TTC549 (cell line): ENCODE measurements around the gene MTCP1.

Experiments used
- FAIRE-seq: peaks from 2 replicates; lab custom pipeline; 2012; peaks lifted over from hg19 to GRCh38; lab: Jason Lieb, UNC

The MTCP1 gene

DNA sequence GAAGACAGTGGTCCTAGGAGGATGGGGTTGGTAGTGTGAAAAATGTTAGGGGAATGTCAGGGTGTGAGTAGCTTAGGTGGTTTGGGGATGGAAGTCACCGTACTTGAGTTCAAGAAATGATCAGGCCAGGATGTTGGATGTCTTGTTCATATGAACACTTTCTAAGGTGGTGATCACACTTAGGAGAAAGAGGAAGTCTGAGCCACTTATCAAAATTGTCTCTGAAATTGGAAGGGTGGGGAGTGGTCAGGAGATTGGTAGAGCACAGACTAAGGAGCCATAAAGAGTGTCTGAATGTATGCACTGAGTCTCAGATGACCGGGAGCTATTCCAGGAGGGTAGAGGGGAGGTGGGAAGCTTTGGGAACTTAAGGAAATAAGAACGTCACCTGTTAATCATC is 17.3 kb downstream of the MTCP1 start:
- FAIRE-seq, result no peak

DNA sequence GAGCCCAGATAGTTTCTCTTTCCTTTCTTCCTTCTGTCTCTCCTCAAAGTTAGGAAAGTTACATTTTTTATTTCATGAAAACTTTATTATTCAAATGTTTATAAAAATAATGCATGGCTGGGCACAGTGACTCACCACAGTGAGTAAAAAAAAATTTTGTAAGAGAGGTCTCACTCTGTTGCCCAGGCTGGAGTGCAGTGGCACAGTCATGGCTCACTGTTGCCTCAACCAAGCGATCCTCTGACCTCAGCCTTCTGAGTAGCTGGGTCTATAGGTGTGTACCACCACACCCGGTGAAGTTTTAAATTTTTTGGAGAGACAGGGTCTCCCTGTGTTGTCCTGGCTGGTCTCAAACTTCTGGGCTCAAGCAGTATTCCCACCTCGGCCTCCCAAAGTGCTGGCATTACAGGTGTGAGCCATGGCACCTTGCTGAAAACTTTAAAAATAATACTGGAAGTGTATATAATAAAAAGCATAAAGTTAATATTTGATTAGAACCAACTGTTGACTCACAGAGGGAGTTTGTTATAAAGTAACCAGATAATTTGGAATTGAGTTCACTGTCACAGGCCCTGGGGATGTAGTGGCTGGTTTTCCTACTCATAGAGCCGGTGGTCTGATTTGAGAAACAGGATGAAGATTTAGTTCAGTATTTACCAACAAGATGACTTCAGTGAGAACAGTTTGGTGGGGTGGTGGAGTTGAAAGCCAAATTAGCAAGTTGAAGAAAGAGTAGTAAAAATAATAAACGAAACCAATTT is 18.0 kb downstream of the MTCP1 start:
- FAIRE-seq, result no peak

DNA sequence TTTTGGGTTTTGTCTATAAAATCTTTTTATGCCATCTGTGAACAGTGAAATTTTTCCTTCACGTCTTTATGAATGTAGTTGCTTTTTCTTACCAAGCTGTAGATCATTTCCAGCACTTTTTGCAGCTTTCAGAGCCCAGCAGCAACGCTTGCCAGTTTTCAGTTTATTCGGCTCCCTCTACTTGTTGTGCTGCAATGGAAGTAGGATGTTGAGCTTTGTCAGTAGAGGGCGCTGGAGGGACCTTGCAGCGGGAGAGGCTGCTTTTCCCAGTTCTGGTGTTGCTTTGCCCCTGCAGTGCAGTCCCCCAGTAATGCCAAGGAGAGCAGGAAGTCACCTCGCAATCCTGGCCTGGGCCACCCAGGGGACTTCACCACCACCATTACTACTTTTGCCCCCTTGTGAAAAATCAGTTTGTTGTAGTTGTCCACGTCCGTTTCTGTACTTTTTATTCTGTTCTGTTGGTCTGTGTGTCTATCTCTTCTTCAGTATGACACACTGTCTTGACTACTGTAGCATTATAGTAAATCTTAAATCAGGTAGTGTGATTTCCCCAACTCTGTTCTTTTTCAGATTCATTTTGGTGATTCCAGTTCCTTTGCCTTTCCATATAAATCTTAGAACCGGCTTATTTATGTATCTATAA is 21.8 kb downstream of the MTCP1 start:
- FAIRE-seq, result no peak

DNA sequence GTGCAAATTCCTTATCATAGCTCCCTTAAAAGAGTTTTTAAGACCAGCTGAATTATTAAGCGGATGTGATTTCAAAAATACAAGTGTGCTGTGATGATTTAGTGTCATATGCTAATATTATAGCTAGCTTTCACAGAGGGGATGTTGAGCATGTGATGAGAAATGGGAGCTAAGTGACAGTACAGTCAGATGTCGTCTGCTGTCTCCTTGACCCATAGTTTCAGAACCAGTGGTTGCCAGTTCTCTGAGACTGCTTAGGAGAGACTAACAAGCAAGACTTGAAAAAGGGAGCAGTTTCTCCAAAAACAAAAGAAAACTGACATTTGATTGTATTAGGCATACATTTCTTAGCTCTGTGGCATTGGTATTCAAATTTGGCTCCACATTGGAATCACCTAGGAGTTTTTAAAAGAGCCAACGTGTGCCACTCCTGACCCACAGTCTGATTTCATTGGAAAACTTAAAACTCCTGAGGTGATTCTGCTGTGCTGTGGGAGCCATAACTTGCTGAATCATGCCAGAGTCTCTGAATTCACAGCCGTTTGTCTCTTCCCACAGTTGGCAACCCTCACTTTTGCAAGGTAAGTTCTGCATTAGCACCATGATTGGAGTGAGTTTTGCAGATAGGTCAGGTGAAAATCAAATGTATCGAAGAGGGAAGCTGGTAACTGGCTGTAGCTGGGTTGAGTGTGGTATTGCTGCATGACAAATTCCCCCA is 24.0 kb downstream of the MTCP1 start:
- FAIRE-seq, result no peak

DNA sequence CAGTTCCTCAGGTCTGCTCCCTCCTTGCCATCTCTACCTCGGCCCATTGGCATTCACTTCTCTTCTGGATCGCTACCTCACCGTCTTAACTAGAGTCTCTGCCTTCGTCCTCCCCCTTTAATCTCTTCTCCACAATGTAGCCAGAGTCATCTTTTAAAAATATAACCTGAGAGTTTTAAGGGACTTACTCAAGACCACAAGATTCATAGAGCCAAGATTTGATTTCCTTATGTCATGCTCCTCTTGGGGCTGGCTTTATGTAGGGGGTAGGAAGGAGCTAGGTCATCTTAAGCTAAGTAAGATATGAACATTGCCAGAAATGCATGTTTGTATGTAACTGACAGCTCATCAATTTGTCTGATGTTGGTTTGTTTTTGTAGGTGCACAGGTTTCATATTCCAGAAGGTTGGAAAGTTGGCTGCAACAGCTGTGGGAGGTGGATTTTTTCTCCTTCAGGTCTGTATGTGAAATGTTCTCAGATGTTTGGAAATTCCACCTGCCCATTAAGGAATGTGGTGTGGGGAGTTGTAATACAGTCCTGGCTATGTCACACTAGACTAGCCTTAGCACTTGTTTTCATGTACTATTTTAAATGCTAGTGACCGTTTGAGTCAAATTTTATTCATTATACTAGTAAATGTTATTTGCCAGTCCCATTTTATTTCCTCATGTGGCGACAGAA is 24.7 kb downstream of the MTCP1 start:
- FAIRE-seq, result no peak

DNA sequence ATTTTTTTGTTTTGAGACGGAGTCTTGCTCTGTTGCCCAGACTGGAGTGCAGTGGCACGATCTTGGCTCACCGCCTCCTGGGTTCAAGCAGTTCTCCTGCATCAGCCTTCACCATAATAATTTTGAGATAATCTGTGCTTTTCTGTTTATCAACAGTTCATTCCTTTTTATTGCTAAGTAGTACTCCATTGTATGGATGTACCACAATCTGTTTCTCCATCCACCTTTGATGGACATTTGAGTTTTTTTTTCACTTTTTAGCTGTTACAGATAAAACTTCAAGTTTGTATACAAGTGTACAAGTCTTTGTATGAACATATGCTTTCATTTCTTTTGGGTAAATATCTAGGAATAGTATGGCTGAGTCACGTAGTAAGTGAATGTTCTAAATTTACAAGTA is 35.2 kb downstream of the MTCP1 start:
- no peak for FAIRE-seq

DNA sequence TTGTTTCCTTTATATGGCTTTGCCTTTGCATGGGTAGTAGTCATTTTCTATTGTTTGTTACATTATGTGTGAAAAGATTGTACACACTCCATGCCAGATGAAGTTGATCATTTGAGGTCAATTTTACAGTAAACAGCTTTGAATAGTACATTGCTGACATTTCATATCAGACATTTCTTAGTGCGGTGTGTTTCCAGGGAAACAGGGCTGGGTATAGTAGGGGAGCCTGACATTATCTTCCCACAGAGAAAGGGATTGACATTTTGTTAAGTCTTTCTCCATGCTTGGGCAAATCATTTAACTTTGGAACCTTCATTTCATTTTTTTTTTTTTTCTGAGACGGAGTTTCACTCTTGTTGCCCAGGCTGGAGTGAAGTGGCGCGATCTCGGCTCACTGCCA is 39.3 kb downstream of the MTCP1 start:
- FAIRE-seq, result no peak

DNA sequence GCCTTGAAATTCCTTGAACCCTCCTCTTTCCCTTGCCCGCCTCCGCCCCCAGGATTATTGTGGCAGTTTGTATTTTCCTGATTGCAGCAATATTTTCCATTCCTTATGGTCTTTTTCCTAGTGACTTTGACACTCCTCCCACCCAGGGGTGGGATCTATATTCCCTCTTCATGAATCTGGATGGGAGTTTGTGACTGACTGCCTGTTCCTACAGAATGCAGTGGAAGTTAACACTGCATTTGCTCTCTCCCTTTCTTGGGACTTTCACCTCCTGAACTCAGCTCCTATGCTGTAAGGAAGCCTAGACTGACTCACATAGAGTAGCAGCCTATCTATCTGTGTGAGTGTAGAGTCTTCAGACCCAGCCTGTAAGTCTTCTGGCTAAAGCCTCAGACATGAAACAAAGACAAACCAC is 42.1 kb downstream of the MTCP1 start:
- FAIRE-seq, result no peak

DNA sequence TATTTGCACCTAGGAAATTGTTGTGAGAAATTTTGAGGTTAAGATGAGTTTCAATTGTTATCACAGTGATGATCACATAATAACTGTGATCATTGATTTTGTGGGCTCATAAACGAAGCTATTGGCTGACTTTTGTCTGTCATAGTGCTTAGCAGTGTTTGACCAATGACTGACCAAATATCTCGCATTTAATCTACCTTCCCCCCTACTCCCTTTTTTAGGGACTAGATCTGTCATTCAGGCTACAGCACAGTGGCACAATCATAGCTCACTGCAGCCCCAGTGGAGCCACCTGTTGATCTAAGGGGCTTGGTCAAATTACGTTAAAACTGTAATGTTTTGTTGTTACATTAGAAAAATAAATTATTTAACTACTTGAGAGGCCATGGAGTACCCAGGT is 42.8 kb downstream of the MTCP1 start:
- no peak for FAIRE-seq

DNA sequence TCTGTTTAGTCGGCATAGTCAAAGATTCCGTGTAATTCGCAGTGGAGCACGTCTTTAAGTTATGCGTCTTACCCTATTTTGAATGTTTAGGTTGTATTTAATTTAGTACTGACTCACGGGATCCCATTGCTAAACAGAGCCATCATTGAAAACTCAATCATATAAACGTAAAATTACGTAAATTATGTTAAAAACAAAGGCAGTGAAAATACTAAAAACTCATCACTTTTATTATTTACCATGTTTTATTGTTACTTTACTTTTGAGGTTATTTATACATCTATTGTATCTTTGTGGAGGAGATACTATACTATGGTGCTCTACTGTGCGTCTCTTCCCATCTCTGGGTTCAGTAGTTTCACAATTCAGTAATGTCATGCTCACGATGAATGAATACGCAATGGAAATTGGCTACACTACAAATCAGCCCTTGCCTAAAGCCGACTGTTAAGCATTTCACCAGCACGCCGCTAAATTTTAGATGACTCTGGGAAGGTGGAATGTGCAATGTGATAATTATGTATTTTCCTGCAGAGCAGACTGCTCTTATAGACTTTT is 43.3 kb downstream of the MTCP1 start:
- FAIRE-seq, result no peak

DNA sequence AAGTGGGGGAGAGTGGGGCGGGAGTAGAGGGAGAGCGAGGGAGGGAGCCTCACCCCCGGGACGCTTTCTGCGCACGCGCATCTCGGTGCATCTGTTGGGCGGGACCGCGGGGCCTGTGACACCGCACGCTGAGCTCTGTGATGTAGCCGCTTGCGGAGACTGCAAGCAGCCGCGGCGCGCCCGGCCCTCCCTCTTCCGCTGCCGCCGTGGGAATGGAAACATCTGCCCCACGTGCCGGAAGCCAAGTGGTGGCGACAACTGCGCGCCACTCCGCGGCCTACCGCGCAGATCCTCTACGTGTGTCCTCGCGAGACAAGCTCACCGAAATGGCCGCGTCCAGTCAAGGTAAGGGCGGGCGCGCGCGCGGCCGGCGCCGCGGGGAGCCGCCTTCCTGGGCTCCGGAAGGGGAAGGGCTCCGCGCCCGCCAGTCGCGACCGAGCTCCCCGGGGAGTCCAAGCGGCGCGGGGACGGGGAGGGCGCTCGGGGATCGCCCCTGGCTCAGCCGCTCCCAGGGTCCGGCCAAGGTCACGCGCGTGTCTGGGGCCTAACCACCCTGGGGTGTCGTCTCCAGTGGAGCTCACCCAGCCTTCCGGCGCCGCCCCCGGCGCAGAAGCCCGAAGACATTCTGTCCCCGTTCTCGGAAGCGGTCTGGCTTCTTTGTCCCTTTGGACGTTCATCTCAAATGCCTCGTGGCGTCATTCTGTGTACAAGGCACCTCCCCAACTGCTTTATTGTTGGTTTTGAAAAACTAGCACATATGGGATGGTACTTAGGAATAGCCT is 44.0 kb downstream of the MTCP1 start, which contains the start of gene FUNDC2:
Gene FUNDC2, plus strand, starts transcription at position 118 of the 782 bp plus-strand sequence. Its CDS starts 95 bp downstream, at position 213.
- FAIRE-seq, result no peak

DNA sequence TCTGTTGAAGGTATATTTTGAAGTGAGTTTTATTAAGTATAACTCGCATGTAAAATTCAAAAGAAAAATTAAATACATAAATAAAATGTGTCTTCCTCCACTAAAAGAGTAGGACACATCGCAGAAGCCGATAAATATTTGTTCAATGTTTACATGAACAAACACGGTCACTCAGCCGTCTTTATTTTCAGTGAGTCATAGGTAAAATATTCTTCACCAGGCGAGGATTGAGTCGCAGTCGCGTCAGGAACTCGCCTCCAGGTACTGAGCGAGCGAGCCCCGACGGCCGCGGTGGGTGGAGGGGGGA is 44.6 kb downstream of the MTCP1 start:
- no peak for FAIRE-seq

DNA sequence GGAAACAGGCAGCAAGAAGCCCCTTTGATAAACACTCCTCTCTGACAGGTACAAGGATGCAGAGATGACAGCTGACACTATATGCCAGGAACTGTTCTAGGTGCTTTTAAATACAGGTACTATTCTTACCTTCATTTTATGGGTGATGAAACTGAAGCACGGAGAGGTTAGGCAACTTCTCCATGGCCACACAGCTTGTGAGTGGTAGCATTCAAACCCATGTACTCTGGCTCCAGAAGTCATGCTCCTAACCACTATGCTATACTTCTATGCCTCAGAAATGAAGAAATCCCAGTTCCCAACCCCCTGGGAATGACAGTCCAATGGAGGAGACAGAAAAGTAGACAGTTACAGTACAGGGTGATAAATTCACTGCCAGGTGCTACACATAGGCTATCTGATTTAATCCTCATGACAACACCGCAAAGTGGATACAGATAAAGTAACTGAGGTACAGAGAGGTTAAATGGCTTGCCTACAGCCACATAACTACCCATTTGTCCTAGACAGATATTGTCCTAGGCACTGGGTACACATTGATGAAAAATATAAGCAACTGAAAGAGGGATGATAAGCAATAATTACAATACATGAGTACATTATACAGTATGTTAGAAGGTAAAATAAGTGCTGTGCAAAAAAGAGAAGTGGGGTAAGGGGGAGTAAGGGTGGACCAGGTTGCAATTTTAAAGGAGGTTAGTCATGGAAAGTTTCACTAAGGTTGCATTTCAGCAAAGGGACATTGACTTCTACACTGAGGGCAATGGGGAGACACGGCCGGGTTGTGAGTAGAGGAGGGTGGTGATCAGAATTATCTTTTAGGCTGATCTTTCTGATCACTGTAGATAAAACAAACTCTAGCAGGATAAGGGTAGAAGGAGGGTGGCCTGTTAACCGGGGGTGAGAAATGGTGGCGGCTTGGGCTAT is 46.8 kb downstream of the MTCP1 start:
- FAIRE-seq, result no peak

DNA sequence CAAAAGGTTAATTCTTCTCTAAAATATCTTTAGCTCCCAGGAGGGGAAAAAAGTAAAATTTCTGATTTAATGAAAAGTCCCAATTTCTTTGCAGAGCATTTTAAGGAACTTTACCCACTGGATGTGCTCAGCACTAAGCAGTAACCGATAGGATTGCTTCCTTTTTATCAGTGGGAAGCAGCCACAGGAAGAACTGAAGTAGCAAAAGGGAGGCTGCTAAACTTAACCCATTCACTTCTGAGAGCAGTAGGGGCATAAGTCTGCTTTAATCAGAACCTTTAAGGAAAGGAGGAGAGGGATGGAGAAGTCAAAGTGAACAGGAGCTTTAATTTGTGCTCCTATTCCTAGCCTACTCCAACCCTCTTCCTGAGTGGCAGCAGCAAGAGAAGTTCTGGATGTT is 48.4 kb downstream of the MTCP1 start, which contains the start of gene F8:
Gene F8, minus strand, starts transcription at position 139 of the 400 bp plus-strand sequence. CDS start 171 bp downstream, outside the sequence.
- no peak for FAIRE-seq

DNA sequence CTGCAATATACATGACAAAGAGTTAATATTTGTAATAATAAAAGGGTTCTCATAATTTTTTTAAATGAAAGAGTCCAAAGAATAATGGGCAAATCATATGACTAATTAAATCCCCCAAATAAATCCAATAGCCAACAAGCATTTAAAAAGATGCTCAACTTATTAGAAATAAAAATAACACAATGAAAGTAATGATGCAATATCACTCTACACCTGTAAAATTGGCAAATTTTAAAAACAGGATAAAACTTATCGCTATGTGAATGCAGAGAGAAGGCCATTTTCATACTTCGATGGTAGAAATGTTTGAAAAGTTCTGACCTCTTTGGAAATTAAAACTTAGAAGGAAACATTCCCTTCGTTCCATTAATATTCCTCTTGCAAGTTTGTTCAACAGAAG is 50.3 kb downstream of the MTCP1 start:
- no peak for FAIRE-seq
